ENCODE results near the gene CHCHD3.

CHCHD3 gene

GRCh38 chr7:133076142-133076541 lies 5.7 kb downstream of the CHCHD3 start:
- no peak for DNase-seq

- DNase-seq: no peak
Observed at GRCh38 chr7:133071506-133071905, 10.4 kb downstream of the CHCHD3 start.

GRCh38 chr7:133070562-133070961 lies 11.3 kb downstream of the CHCHD3 start:
- no peak for DNase-seq

- no peak for DNase-seq
Observed at GRCh38 chr7:133065301-133065700, 16.6 kb downstream of the CHCHD3 start.

GRCh38 chr7:133064082-133064820 lies 17.6 kb downstream of the CHCHD3 start:
- DNase-seq: no peak

GRCh38 chr7:133061792-133062191 lies 20.1 kb downstream of the CHCHD3 start:
- no peak for DNase-seq

- DNase-seq: no peak
Observed at GRCh38 chr7:133061357-133061756, 20.5 kb downstream of the CHCHD3 start.

GRCh38 chr7:133060004-133060403 lies 21.9 kb downstream of the CHCHD3 start:
- DNase-seq: no peak

- no peak for DNase-seq
Observed at GRCh38 chr7:133059263-133059662, 22.6 kb downstream of the CHCHD3 start.

- no peak for DNase-seq
Observed at GRCh38 chr7:133056370-133057238, 25.3 kb downstream of the CHCHD3 start.

GRCh38 chr7:133054162-133054840 lies 27.6 kb downstream of the CHCHD3 start:
- DNase-seq: no peak

GRCh38 chr7:133053321-133053891 lies 28.5 kb downstream of the CHCHD3 start:
- peak; percentile 4 for DNase-seq

GRCh38 chr7:133052826-133053225 lies 29.1 kb downstream of the CHCHD3 start:
- no peak for DNase-seq

GRCh38 chr7:133052401-133052756 lies 29.5 kb downstream of the CHCHD3 start:
- DNase-seq: no peak

GRCh38 chr7:133051719-133052400 lies 30.0 kb downstream of the CHCHD3 start:
- DNase-seq: no peak

GRCh38 chr7:133051066-133051465 lies 30.8 kb downstream of the CHCHD3 start:
- DNase-seq: no peak

- no peak for DNase-seq
Observed at GRCh38 chr7:133050200-133050995, 31.5 kb downstream of the CHCHD3 start.

- no peak for DNase-seq
Observed at GRCh38 chr7:133048589-133048988, 33.3 kb downstream of the CHCHD3 start.

GRCh38 chr7:133047321-133047720 lies 34.6 kb downstream of the CHCHD3 start:
- DNase-seq: no peak

- DNase-seq: no peak
Observed at GRCh38 chr7:133044722-133045473, 37.0 kb downstream of the CHCHD3 start.

GRCh38 chr7:133040674-133041073 lies 41.2 kb downstream of the CHCHD3 start:
- no peak for DNase-seq
